Neutrophil (primary cell): ENCODE data around the gene CNTNAP2.

Experiments used
- H3K27ac ChIP-seq: fragments of 200-600 bp; sonication (generic); 2 replicates; pipeline ENCODE4 v1.5.1; 2016; ENCODE audit warnings: mild to moderate bottlenecking, moderate library complexity
- H3K27me3 ChIP-seq: fragments of 200-600 bp; sonication (generic); 2 replicates; pipeline ENCODE4 v1.6.0; 2016; ENCODE audit warnings: mild to moderate bottlenecking
- H3K36me3 ChIP-seq: fragments of 200-600 bp; sonication (generic); 2 replicates; pipeline ENCODE4 v1.5.1; 2017
- H3K4me1 ChIP-seq, 2 experiments: fragments of 200-600 bp in 1 of 2; sonication (generic) in 1 of 2; 1 replicate in 1 of 2; 2 replicates in 1 of 2; pipeline versions ENCODE4 v1.5.1 to v1.6.1; 2013 to 2016; ENCODE audit warnings: low read depth in 1 of 2, low read length in 1 of 2, mild to moderate bottlenecking in 1 of 2, moderate library complexity in 1 of 2; ENCODE audit not compliant: control insufficient read depth in 1 of 2, insufficient read depth in 1 of 2
- H3K4me3 ChIP-seq, 2 experiments: fragments of 200-600 bp in 1 of 2; sonication (generic) in 1 of 2; 1 replicate in 1 of 2; 2 replicates in 1 of 2; pipeline ENCODE4 v1.5.1; 2013 to 2016; ENCODE audit warnings: low read depth in 1 of 2, low read length in 1 of 2, mild to moderate bottlenecking in 1 of 2, moderate library complexity in 1 of 2
- H3K9me3 ChIP-seq: fragments of 200-600 bp; sonication (generic); 2 replicates; pipeline ENCODE4 v1.5.1; 2016
- TF ChIP-seq, protein P1 (sequence below): fragments of 200-600 bp; sonication (generic); IDR thresholded peaks from 2 replicates; pipeline ENCODE4 v1.5.1; 2016; ENCODE audit warnings: antibody characterized with exemption

CNTNAP2 gene

GRCh38 chr7:147803606-147804005 is 1687.0 kb downstream of the CNTNAP2 start:
- Histone ChIP-seq H3K4me3 (no peak overlapping the region), H3K36me3 (no peaks in the 10 kb centered on the region), H3K27ac (no peak overlapping the region), H3K9me3 (no peaks in the 10 kb centered on the region), H3K27me3 (no peaks in the 10 kb centered on the region), H3K4me1 (no peaks in the 10 kb centered on the region)
- TF ChIP-seq, protein P1, sequence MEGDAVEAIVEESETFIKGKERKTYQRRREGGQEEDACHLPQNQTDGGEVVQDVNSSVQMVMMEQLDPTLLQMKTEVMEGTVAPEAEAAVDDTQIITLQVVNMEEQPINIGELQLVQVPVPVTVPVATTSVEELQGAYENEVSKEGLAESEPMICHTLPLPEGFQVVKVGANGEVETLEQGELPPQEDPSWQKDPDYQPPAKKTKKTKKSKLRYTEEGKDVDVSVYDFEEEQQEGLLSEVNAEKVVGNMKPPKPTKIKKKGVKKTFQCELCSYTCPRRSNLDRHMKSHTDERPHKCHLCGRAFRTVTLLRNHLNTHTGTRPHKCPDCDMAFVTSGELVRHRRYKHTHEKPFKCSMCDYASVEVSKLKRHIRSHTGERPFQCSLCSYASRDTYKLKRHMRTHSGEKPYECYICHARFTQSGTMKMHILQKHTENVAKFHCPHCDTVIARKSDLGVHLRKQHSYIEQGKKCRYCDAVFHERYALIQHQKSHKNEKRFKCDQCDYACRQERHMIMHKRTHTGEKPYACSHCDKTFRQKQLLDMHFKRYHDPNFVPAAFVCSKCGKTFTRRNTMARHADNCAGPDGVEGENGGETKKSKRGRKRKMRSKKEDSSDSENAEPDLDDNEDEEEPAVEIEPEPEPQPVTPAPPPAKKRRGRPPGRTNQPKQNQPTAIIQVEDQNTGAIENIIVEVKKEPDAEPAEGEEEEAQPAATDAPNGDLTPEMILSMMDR = no peak

DNA sequence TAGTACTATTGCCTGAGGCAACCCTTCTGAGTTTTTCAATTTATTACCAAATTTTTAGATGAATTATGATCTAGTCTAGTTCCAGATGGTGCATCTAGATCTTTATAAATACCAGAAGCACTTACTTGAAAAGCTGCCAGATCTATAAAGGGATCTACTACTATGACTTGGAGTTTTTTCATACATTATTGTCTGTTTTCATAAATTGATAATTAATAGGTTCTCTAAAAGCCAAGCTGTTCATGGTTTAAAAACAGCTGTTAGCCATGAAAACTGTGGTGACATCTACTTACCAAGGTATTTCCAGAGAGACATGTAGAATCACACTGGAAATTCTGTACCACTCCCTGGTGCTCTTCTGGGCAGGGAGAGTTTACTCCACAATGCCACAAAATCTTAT is 1687.4 kb downstream of the CNTNAP2 start:
- Histone ChIP-seq H3K27ac (no peak overlapping the region), H3K4me1 (no peaks in the 10 kb centered on the region), H3K36me3 (no peaks in the 10 kb centered on the region), H3K27me3 (no peaks in the 10 kb centered on the region), H3K4me3 (no peak overlapping the region), H3K9me3 (no peaks in the 10 kb centered on the region)
- TF ChIP-seq, protein P1 = no peak

- Histone ChIP-seq H3K27me3 (no peaks in the 10 kb centered on the region), H3K4me3 (no peak overlapping the region), H3K4me1 (no peaks in the 10 kb centered on the region), H3K36me3 (no peaks in the 10 kb centered on the region), H3K9me3 (no peaks in the 10 kb centered on the region), H3K27ac (no peak overlapping the region)
- TF ChIP-seq, protein P1 = no peak
These were observed 1689.5 kb downstream of the CNTNAP2 start for GRCh38 chr7:147805996-147806576.

GRCh38 chr7:147809786-147810185 is 1693.2 kb downstream of the CNTNAP2 start:
- Histone ChIP-seq H3K9me3 (no peaks in the 10 kb centered on the region), H3K27me3 (no peaks in the 10 kb centered on the region), H3K4me1 (no peaks in the 10 kb centered on the region), H3K36me3 (no peaks in the 10 kb centered on the region), H3K27ac (no peak overlapping the region), H3K4me3 (no peak overlapping the region)
- TF ChIP-seq, protein P1 = no peak

DNA sequence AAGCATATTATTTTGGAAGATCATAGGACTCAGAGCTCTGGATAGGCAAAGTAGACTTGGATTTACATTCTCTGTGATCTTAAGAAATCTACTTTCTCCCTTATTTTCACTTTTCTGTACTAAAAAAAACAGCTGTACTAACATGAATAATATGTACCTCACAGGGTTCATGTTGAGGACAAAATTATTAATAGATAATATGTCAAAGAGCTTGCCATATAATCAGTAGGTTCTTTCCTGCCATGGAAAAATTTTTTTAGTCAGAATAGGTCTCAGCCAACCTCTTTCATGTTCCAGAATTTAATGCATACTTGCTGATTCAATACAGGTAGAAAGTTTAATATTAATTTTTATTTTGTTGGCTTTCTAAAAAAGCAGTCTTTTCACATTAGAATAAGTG is 1693.7 kb downstream of the CNTNAP2 start:
- H3K36me3 ChIP-seq = no peaks in the 10 kb centered on the region
- no peaks in the 10 kb centered on the region for H3K4me1 ChIP-seq
- H3K27ac ChIP-seq = no peak overlapping the region
- no peak overlapping the region for H3K4me3 ChIP-seq
- H3K9me3 ChIP-seq = no peaks in the 10 kb centered on the region
- TF ChIP-seq, protein P1 = no peak
- no peaks in the 10 kb centered on the region for H3K27me3 ChIP-seq

GRCh38 chr7:147811923-147812322 is 1695.3 kb downstream of the CNTNAP2 start:
- H3K27ac ChIP-seq = no peak overlapping the region
- TF ChIP-seq, protein P1 = no peak
- H3K4me1 ChIP-seq = no peaks in the 10 kb centered on the region
- no peaks in the 10 kb centered on the region for H3K9me3 ChIP-seq
- H3K36me3 ChIP-seq = no peaks in the 10 kb centered on the region
- no peaks in the 10 kb centered on the region for H3K27me3 ChIP-seq
- H3K4me3 ChIP-seq = no peak overlapping the region
